GM21360 (cell line): Measurements from ENCODE around the gene C16orf96.
A peak's percentile ranks its signal among the peaks of the same experiment; 100 is the strongest.

Source experiments
- ATAC-seq: cut with Tn5 transposase; IDR thresholded peaks from one replicate; pipeline ENCODE4 v1.9.1; 2021; ENCODE audit warnings: mild to moderate bottlenecking, moderate library complexity; ENCODE audit not compliant: unreplicated experiment

Gene C16orf96

GRCh38 chr16:4525069-4525468, 31.1 kb upstream of the C16orf96 start:
- ATAC-seq: no peak

- no peak for ATAC-seq
Observed at GRCh38 chr16:4525634-4526277, 30.4 kb upstream of the C16orf96 start.

GRCh38 chr16:4529085-4530060, 26.8 kb upstream of the C16orf96 start:
- no peak for ATAC-seq

GRCh38 chr16:4531811-4532210, 24.3 kb upstream of the C16orf96 start:
- no peak for ATAC-seq

GRCh38 chr16:4532238-4532637, 23.9 kb upstream of the C16orf96 start:
- no peak for ATAC-seq

- ATAC-seq: no peak
Observed at GRCh38 chr16:4533490-4533889, 22.6 kb upstream of the C16orf96 start.

- no peak for ATAC-seq
Observed at GRCh38 chr16:4534151-4534790, 21.9 kb upstream of the C16orf96 start.

GRCh38 chr16:4535627-4536108, 20.5 kb upstream of the C16orf96 start:
- no peak for ATAC-seq

GRCh38 chr16:4536391-4537106, 19.6 kb upstream of the C16orf96 start:
- no peak for ATAC-seq

GRCh38 chr16:4537376-4538343, 18.5 kb upstream of the C16orf96 start:
- ATAC-seq: no peak

GRCh38 chr16:4538350-4539235, 17.5 kb upstream of the C16orf96 start, which contains the start of gene CDIP1:
CDIP1 (minus strand) TSS chr16:4538773; CDS start chr16:4514130, 24,643 bp downstream.
- peak; percentile 71 for ATAC-seq

- no peak for ATAC-seq
Observed at GRCh38 chr16:4539716-4540284, 16.3 kb upstream of the C16orf96 start.

- no peak for ATAC-seq
Observed at GRCh38 chr16:4544473-4544872, 11.7 kb upstream of the C16orf96 start.

- ATAC-seq: no peak
Observed at GRCh38 chr16:4548124-4548523, 8.0 kb upstream of the C16orf96 start.

- ATAC-seq: no peak
Observed at GRCh38 chr16:4550591-4550990, 5.5 kb upstream of the C16orf96 start.

- ATAC-seq: no peak
Observed at GRCh38 chr16:4552541-4552940, 3.6 kb upstream of the C16orf96 start.

GRCh38 chr16:4556580-4556979, 440 bp downstream of the C16orf96 start:
- no peak for ATAC-seq

- no peak for ATAC-seq
Observed at GRCh38 chr16:4557973-4558372, 1.8 kb downstream of the C16orf96 start.
